ENCODE data around the gene YTHDF1.

GRCh38 chr20:63236116-63236837, 20.3 kb upstream of the YTHDF1 start:
- TF ChIP-seq CTCF (IDR thresholded peaks at IDR 0.05; ENCODE audit: poor library complexity, severe bottlenecking) (no peak), POLR2AphosphoS5 (IDR thresholded peaks at IDR 0.05) (no peak), SMC3 (conservative IDR thresholded peaks at IDR 0.05; ENCODE audit: poor library complexity) (no peak), EP300 (conservative IDR thresholded peaks at IDR 0.05; ENCODE audit: poor library complexity, severe bottlenecking) (no peak), EZH2 (IDR thresholded peaks at IDR 0.05; ENCODE audit: borderline replicate concordance, insufficient read depth, low read length, poor library complexity, severe bottlenecking) (no peak), RAD21 (conservative IDR thresholded peaks at IDR 0.05) (no peak), TAF1 (IDR thresholded peaks at IDR 0.05; ENCODE audit: low read depth) (no peak), MXI1 (conservative IDR thresholded peaks at IDR 0.05; ENCODE audit: poor library complexity, severe bottlenecking) (no peak)
- TF ChIP-seq, protein P1, sequence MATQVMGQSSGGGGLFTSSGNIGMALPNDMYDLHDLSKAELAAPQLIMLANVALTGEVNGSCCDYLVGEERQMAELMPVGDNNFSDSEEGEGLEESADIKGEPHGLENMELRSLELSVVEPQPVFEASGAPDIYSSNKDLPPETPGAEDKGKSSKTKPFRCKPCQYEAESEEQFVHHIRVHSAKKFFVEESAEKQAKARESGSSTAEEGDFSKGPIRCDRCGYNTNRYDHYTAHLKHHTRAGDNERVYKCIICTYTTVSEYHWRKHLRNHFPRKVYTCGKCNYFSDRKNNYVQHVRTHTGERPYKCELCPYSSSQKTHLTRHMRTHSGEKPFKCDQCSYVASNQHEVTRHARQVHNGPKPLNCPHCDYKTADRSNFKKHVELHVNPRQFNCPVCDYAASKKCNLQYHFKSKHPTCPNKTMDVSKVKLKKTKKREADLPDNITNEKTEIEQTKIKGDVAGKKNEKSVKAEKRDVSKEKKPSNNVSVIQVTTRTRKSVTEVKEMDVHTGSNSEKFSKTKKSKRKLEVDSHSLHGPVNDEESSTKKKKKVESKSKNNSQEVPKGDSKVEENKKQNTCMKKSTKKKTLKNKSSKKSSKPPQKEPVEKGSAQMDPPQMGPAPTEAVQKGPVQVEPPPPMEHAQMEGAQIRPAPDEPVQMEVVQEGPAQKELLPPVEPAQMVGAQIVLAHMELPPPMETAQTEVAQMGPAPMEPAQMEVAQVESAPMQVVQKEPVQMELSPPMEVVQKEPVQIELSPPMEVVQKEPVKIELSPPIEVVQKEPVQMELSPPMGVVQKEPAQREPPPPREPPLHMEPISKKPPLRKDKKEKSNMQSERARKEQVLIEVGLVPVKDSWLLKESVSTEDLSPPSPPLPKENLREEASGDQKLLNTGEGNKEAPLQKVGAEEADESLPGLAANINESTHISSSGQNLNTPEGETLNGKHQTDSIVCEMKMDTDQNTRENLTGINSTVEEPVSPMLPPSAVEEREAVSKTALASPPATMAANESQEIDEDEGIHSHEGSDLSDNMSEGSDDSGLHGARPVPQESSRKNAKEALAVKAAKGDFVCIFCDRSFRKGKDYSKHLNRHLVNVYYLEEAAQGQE (IDR thresholded peaks at IDR 0.05; ENCODE audit: borderline replicate concordance) = no peak

Data from neural cell (in vitro differentiated cells).